Central memory CD8-positive, alpha-beta T cell (primary cell): Measurements from ENCODE around the gene ENDOV.

Source experiments
- ATAC-seq: fragments of 150-1000 bp; cut with Tn5 transposase; replicated peaks from 2 replicates; pipeline ENCODE4 v1.10.0; 2022; ENCODE audit warnings: mild to moderate bottlenecking, moderate FRiP score, moderate number of reproducible peaks; ENCODE audit not compliant: poor library complexity, severe bottlenecking; ENCODE audit errors: extremely low read depth
- DNase-seq, 2 donors: peaks; one replicate each; pipeline ENCODE4 v3.0.0; 2021; ENCODE audit warnings: low spot score in 2 of 2
- H3K27ac Mint-ChIP-seq: one replicate; pipeline ENCODE4 v1.8.0; 2022; ENCODE audit warnings: low read depth, mild to moderate bottlenecking, moderate library complexity, mixed read lengths
- H3K27me3 Mint-ChIP-seq: one replicate; pipeline ENCODE4 v1.8.0; 2022; ENCODE audit warnings: mixed read lengths
- H3K36me3 Mint-ChIP-seq: one replicate; pipeline ENCODE4 v1.8.0; 2022; ENCODE audit warnings: mild to moderate bottlenecking, moderate library complexity, mixed read lengths; ENCODE audit not compliant: insufficient read depth
- H3K4me1 Mint-ChIP-seq: one replicate; pipeline ENCODE4 v1.8.0; 2022; ENCODE audit warnings: mixed read lengths
- H3K4me3 Mint-ChIP-seq: one replicate; pipeline ENCODE4 v1.8.0; 2022; ENCODE audit warnings: mild to moderate bottlenecking, moderate library complexity, mixed read lengths
- H3K9me3 Mint-ChIP-seq: one replicate; pipeline ENCODE4 v1.8.0; 2022; ENCODE audit warnings: mixed read lengths

ENDOV gene

DNA sequence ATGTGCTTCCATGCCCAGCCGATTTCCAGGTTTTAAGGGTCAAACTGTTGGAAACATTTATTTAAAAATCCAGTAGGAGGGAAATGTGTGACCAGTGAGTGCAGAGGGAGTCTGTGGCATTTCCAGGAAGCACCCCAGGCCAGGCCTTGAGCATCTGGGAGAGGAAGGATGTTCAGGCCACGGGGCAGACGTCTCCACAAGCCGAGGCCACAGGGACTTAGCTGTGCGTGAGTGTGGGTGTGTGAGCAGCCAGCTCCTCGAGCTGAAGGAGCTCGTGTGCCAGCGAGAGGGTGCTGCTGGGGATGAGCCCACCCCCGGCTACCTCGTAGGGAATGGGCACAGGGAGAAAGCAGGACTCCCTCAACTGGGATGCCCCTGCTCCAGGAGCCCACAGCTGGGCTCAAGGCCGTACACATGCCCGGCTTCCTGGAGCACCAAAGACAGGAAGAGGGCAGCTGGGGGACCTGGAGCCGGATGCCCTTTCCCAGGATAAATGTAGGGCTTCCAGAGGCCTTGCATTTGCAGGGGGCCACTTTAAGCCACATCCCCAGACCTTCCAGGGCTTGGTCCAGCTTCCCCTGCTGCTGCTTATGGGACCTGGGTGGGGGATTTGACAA, 48.9 kb downstream of the ENDOV start:
- ATAC-seq (no peak), DNase-seq (no peak)
- Mint-ChIP-seq H3K9me3 (no peaks in the 10 kb centered on the region), H3K4me1 (no peaks in the 10 kb centered on the region), H3K4me3 (no peak overlapping the region), H3K36me3 (peaks cover 2% of the 10 kb centered on the region), H3K27me3 (peaks cover 79% of the 10 kb centered on the region), H3K27ac (no peak overlapping the region)

- Mint-ChIP-seq H3K27me3 (peaks cover 79% of the 10 kb centered on the region), H3K4me1 (no peaks in the 10 kb centered on the region), H3K9me3 (no peaks in the 10 kb centered on the region), H3K4me3 (no peak overlapping the region), H3K27ac (no peak overlapping the region), H3K36me3 (peaks cover 2% of the 10 kb centered on the region)
- no peak for DNase-seq
- no peak for ATAC-seq
These were observed 49.5 kb downstream of the ENDOV start for GRCh38 chr17:80464486-80464885.

- DNase-seq (no peak), ATAC-seq (no peak)
- Mint-ChIP-seq H3K36me3 (peaks cover 2% of the 10 kb centered on the region), H3K27ac (no peak overlapping the region), H3K4me1 (no peaks in the 10 kb centered on the region), H3K4me3 (no peak overlapping the region), H3K27me3 (peaks cover 78% of the 10 kb centered on the region), H3K9me3 (no peaks in the 10 kb centered on the region)
These were observed 50.5 kb downstream of the ENDOV start for GRCh38 chr17:80465327-80465974.

DNA sequence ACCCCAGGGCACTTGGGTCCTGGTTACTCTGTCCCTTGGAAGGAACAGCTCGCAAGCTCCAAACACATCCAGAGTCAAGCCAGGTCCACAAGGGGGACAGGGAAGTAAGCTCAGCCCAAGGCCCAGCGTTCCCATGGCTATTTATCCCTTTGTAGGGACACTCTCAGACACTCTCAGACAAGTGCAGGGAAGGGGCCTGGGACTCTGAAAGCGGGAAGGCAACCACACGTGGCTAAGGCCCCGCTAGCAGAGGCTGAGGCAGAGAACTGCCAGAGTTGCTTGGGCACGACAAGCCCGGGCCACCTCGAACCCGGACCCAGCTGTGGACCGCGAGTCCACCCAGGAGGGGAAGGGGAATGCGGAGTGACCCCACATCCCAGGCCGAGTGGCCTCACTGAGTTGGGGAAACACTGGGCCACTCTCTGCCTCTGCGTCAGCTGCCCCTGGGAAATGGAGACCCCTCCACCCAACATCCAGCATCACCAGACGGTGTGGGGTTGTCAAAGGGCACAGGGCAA, 51.3 kb downstream of the ENDOV start:
- Mint-ChIP-seq H3K27ac (no peak overlapping the region), H3K36me3 (peaks cover 2% of the 10 kb centered on the region), H3K9me3 (no peaks in the 10 kb centered on the region), H3K4me1 (peaks cover 1% of the 10 kb centered on the region), H3K4me3 (no peak overlapping the region), H3K27me3 (peaks cover 78% of the 10 kb centered on the region)
- DNase-seq (no peak), ATAC-seq (no peak)

- no peak for ATAC-seq
- no peak for DNase-seq
- no peak overlapping the region for H3K4me3 Mint-ChIP-seq
- H3K36me3 Mint-ChIP-seq = no peaks in the 10 kb centered on the region
- H3K4me1 Mint-ChIP-seq = peaks cover 14% of the 10 kb centered on the region
- no peak overlapping the region for H3K27ac Mint-ChIP-seq
- H3K27me3 Mint-ChIP-seq = peaks cover 86% of the 10 kb centered on the region
- H3K9me3 Mint-ChIP-seq = no peaks in the 10 kb centered on the region
These were observed 53.3 kb downstream of the ENDOV start for GRCh38 chr17:80468242-80468641.

GRCh38 chr17:80468781-80469493, 54.0 kb downstream of the ENDOV start:
- ATAC-seq (no peak), DNase-seq (no peak)
- peaks cover 93% of the 10 kb centered on the region for H3K27me3 Mint-ChIP-seq
- no peaks in the 10 kb centered on the region for H3K9me3 Mint-ChIP-seq
- no peak overlapping the region for H3K27ac Mint-ChIP-seq
- peaks cover 14% of the 10 kb centered on the region for H3K4me1 Mint-ChIP-seq
- H3K4me3 Mint-ChIP-seq = no peak overlapping the region
- H3K36me3 Mint-ChIP-seq = no peaks in the 10 kb centered on the region

DNA sequence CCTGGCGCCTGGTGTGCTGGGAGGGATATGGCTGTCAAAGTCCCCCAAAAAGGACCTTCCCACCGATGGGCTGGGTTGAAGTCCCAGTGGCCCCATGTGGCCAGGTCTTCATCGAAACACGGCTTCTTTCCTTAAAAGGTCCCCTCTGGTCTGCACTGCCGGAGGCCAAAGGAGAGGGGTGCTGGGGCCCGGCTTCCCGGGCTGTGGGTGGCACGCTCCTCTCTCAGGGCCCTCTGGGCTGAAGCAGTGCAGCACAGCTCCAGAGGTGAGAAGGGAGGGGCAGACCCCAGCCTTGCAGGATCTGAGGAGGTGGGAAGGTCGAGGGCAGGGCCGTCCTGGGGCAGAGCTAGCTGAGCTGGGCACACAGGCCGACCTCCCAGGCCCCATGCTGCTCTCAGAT, 54.7 kb downstream of the ENDOV start:
- Mint-ChIP-seq H3K27me3 (peaks cover 99% of the 10 kb centered on the region), H3K27ac (no peak overlapping the region), H3K36me3 (no peaks in the 10 kb centered on the region), H3K9me3 (no peaks in the 10 kb centered on the region), H3K4me1 (peaks cover 18% of the 10 kb centered on the region), H3K4me3 (no peak overlapping the region)
- no peak for DNase-seq
- no peak for ATAC-seq

DNA sequence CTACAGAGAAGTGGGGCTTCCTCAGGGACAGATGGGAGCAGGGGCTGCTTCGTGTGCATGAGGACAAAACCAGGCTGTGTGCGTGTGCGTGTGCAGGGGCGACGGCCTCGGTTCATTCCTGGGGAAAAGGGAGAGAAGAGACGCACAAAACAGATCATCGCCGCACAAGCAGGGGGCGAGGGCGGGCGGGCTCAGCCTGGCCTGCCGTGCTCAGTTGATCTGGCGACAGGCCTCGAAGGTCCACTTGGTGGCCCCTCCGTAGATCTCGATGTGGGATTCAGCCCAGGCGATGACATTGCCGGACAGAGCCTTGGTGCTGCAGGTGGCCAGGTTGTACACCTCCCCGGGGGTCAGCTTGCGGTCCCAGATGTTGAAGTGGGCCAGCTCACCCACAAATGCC, 55.6 kb downstream of the ENDOV start:
- no peaks in the 10 kb centered on the region for H3K9me3 Mint-ChIP-seq
- no peaks in the 10 kb centered on the region for H3K36me3 Mint-ChIP-seq
- peaks cover 27% of the 10 kb centered on the region for H3K4me1 Mint-ChIP-seq
- DNase-seq (no peak), ATAC-seq (no peak)
- H3K27me3 Mint-ChIP-seq = peaks cover 99% of the 10 kb centered on the region
- no peak overlapping the region for H3K27ac Mint-ChIP-seq
- H3K4me3 Mint-ChIP-seq = no peak overlapping the region

DNA sequence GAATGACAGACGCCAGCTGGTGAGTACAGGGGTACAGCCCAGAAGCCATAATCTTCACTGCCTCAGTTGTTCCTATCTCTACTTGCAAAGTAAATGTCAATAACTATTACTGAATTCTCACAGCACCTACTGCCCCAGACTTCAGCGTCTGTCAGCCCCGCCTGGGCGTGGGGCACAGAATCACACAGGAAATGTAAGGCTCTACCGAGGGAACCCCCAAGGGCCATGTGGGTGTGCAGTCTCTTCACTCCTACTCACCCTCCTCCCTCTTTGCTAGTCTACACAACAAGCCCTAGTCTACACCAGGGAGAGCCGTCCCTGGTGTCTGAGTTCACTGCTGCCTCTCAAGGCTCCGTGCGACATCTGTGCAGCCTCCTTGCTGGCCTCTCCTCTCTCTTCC, 57.0 kb downstream of the ENDOV start:
- Mint-ChIP-seq H3K9me3 (no peaks in the 10 kb centered on the region), H3K27me3 (peaks cover 86% of the 10 kb centered on the region)
- peak in 1 of 2 donors; percentile 56 for DNase-seq

GRCh38 chr17:80472996-80473395, 58.0 kb downstream of the ENDOV start:
- no peak overlapping the region for H3K4me3 Mint-ChIP-seq
- H3K4me1 Mint-ChIP-seq = peaks cover 27% of the 10 kb centered on the region
- H3K27me3 Mint-ChIP-seq = peaks cover 75% of the 10 kb centered on the region
- DNase-seq = no peak
- H3K9me3 Mint-ChIP-seq = no peaks in the 10 kb centered on the region
- H3K27ac Mint-ChIP-seq = no peak overlapping the region
- H3K36me3 Mint-ChIP-seq = no peaks in the 10 kb centered on the region
- ATAC-seq = no peak

More for the DNA sequence above, 57.0 kb downstream of the ENDOV start:
- peak; percentile 91 for ATAC-seq
- Mint-ChIP-seq H3K36me3 (no peaks in the 10 kb centered on the region), H3K4me1 (peaks cover 27% of the 10 kb centered on the region), H3K4me3 (no peak overlapping the region), H3K27ac (peak overlapping the region; percentile 48)

DNA sequence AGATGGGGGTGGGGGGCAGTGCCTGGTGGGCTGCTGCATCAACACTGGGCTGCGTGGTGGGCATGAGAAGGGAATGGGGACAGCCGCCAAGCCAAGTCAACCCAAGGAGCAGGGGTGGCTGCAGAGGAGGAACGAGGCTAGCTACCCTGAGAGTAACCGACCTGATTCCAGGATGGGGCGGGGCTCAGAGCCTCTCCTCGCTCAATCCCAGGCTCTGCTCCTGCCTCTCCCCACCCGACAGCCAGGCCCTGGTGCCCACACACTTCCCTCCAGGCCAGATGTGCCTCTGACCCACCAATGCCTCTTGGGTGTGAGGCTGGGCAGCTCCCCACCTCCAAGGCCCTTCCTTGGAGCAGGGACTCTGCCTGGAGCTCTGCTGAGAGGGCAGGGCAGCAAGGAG, 58.7 kb downstream of the ENDOV start:
- H3K27me3 Mint-ChIP-seq = peaks cover 68% of the 10 kb centered on the region
- no peak overlapping the region for H3K4me3 Mint-ChIP-seq
- H3K36me3 Mint-ChIP-seq = no peaks in the 10 kb centered on the region
- DNase-seq (no peak), ATAC-seq (no peak)
- H3K9me3 Mint-ChIP-seq = no peaks in the 10 kb centered on the region
- peaks cover 27% of the 10 kb centered on the region for H3K4me1 Mint-ChIP-seq
- no peak overlapping the region for H3K27ac Mint-ChIP-seq

DNA sequence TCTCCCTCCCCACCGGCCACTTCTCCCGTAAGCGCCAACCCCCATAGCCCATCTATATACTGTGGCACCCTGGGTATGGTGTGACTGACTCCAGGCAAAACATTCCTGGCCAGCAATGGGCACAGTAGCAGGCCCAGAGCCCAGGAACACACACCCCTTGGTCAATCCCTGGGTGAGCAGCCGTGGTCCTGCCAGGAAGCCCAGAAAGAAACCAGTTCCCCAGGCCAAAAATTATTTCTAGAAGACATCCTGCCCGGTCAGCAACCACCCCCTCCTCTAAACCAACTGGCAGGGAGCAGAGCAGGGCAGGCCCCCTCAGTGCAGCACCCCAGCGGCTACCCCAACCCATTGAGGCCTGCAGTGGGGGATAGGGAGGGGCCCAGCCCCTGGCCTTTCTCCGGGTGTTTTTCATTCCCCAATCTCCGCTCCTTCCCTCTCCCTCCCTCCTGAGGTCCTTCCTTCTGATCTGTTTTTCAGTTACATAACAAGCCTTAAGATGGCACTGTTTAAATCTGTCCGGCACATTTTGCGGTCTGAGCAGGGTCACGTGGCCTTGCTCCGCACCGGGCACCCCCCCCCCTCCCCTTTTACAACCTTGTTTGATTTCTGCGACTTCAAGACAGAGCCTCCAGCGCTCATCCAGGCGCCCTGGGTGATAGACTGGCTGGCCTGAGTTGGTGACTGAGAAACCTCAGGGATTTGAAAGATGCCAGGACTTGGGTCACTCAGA, 59.4 kb downstream of the ENDOV start:
- Mint-ChIP-seq H3K9me3 (no peaks in the 10 kb centered on the region), H3K4me1 (peaks cover 27% of the 10 kb centered on the region), H3K36me3 (no peaks in the 10 kb centered on the region), H3K27me3 (peaks cover 68% of the 10 kb centered on the region), H3K27ac (no peak overlapping the region), H3K4me3 (peak overlapping the region; percentile 69)
- ATAC-seq (no peak), DNase-seq (no peak)
